ENCODE data around the gene KCNC4. TPM values are rescaled to one million over a fixed set of nuclear protein-coding genes. Genes with fewer than 3 reads are reported as not detected.

Gene KCNC4
- total RNA-seq, 3 donors from 2014 or later = 4.9 to 12.8 (median 8.0) TPM

DNA sequence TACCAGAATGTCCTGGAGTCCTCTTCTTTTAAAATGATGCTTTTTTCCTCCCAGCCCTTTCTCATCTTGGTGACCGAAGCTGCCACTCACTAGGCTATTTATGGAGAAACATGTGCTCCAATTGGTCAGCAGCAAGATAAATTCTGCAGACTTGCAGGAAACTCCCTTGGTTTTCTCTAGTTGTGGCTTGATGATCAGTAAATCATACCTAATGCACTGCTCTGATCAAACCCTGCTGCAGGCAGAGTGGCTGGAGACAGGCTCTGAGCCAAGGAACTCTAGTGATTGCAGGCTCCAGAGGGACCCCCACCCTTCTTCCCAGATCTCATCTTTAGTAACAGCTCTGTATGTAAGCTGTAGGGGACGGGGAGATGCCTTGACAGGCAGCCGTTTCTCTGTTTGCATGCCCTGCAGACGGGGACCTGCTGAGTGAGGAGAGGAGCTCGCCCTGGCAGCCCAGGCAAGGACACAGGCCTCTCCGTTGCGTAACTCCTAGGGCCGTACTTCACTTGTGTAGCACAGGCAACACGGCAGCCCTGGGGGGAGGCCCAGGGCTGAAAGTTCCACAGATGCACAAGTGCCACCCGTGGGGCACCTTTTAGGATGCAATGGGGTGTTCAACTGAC lies 45.3 kb upstream of the KCNC4 start:
- no peaks in the 10 kb centered on the region for H3K4me1 ChIP-seq (ENCODE audit: low read depth)
- H3K9me3 ChIP-seq = no peaks in the 10 kb centered on the region
- no peaks in the 10 kb centered on the region for H3K36me3 ChIP-seq (ENCODE audit: low read depth)
- intact Hi-C loops (cut with DNase I, micrococcal nuclease) = no loop called here
- H3K4me3 ChIP-seq = no peak overlapping the region
- DNase-seq (no peak), ATAC-seq (no peak)
- TF ChIP-seq, protein P1, sequence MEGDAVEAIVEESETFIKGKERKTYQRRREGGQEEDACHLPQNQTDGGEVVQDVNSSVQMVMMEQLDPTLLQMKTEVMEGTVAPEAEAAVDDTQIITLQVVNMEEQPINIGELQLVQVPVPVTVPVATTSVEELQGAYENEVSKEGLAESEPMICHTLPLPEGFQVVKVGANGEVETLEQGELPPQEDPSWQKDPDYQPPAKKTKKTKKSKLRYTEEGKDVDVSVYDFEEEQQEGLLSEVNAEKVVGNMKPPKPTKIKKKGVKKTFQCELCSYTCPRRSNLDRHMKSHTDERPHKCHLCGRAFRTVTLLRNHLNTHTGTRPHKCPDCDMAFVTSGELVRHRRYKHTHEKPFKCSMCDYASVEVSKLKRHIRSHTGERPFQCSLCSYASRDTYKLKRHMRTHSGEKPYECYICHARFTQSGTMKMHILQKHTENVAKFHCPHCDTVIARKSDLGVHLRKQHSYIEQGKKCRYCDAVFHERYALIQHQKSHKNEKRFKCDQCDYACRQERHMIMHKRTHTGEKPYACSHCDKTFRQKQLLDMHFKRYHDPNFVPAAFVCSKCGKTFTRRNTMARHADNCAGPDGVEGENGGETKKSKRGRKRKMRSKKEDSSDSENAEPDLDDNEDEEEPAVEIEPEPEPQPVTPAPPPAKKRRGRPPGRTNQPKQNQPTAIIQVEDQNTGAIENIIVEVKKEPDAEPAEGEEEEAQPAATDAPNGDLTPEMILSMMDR (IDR thresholded peaks at IDR 0.05) = no peak

DNA sequence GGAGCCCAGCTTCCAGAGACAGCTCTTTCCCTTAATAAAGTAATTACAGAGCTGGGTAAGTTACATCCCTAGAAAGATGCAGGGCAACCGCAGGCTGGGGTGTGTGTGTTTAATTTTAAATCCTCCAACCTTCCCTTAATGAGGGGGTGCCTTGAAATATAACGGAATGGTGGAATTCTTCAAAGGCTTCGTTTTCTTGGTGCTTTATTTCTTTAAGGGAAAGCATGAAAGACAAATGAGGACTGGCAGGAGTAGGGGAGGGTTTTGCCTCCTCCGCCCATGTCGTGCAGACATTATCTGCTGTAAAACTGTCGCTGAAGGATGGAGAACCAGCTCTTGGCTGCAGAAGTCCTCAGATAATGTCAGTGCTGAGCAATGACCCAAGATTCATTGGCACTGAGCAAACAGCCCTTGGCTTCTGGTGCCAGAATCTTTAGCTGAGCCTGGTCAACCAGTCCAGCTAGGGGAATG lies 44.3 kb upstream of the KCNC4 start:
- no peak for DNase-seq
- no peaks in the 10 kb centered on the region for H3K4me1 ChIP-seq (ENCODE audit: low read depth)
- no peak overlapping the region for H3K4me3 ChIP-seq
- H3K36me3 ChIP-seq (ENCODE audit: low read depth) = no peaks in the 10 kb centered on the region
- TF ChIP-seq, protein P1 (IDR thresholded peaks at IDR 0.05) = no peak
- no peaks in the 10 kb centered on the region for H3K9me3 ChIP-seq
- intact Hi-C loops (cut with DNase I, micrococcal nuclease) = no loop called here
- ATAC-seq = no peak

DNA sequence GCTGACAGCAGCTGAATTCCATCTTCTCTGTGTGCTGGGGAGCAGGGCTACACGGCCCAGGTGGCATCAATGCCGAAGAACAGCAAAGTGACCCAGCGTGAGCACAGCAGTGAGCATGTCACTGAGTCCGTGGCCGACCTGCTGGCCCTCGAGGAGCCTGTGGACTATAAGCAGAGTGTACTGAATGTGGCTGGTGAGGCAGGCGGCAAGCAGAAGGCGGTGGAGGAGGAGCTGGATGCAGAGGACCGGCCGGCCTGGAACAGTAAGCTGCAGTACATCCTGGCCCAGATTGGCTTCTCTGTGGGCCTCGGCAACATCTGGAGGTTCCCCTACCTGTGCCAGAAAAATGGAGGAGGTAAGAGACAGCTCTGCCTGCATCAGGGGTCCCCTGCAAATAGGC lies 43.3 kb upstream of the KCNC4 start:
- Histone ChIP-seq H3K4me1 (ENCODE audit: low read depth) (no peaks in the 10 kb centered on the region), H3K4me3 (no peak overlapping the region), H3K9me3 (no peaks in the 10 kb centered on the region), H3K36me3 (ENCODE audit: low read depth) (no peaks in the 10 kb centered on the region)
- TF ChIP-seq, protein P1 (IDR thresholded peaks at IDR 0.05) = no peak
- ATAC-seq (no peak), DNase-seq (no peak)
- intact Hi-C loops (cut with DNase I, micrococcal nuclease) = no loop called here

DNA sequence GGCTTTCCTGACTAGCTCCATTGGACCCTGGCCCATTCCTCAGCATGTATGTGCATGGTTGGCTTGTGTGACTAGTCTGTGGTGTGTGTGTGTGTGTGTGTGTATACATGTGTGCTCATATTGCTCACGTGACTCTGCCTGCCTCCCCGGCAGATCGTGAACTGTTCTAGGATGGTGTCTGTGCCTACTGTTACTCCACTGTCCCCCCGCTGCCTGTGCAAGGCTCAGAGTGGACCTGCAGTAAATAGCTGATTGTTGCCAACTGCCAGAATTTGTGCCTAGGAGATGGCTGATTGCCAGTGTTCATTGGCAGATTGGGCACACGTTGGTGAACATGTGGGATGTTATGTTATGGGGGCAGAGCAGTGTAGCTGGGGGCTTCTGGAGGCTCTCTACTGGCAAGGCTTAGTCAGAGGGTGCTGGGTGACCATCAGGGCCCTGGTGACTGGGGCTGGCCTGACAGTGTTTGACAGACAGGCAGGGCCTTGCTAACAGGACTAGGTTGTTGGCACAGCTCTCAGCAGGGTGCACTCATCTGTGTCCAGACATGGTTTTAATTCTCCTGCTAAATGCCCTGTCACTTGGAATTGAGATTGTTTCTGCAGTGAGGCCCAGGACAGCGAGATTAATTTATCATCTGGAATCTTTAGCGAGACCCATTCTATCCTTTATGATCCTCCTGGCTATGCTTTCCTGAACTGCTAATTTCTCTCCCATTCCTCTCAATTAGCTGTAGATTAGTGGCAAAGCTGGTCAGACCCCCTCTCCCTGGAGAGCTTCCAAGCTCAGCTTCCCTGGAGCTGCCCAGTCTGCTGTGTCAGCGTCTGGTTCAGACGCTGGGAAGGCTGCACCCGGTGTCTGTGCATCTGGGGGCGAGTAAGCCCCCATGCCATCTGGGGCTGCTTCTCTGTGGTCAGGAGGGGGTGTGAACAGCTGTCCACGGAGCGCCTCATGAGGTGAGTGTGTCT lies 39.1 kb upstream of the KCNC4 start:
- DNase-seq = no peak
- TF ChIP-seq, protein P1 (IDR thresholded peaks at IDR 0.05) = no peak
- Histone ChIP-seq H3K9me3 (no peaks in the 10 kb centered on the region), H3K36me3 (ENCODE audit: low read depth) (no peaks in the 10 kb centered on the region), H3K4me1 (ENCODE audit: low read depth) (no peaks in the 10 kb centered on the region), H3K4me3 (no peak overlapping the region)
- intact Hi-C loops (cut with DNase I, micrococcal nuclease) = no loop called here
- ATAC-seq = no peak

DNA sequence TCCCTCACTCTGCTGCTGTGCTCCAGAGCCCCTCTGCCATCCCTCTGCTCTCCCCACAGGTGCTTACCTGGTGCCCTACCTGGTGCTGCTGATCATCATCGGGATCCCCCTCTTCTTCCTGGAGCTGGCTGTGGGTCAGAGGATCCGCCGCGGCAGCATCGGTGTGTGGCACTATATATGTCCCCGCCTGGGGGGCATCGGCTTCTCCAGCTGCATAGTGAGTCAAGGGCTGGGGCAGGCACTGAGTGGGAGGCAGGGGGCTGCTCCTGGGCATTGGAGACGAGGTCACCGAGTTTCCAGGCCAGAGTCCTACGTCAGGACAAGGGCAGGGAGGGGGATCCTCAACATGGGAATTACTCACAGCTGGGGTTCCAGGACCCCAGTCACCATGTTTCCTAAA lies 38.1 kb upstream of the KCNC4 start:
- DNase-seq (no peak), ATAC-seq (no peak)
- Histone ChIP-seq H3K36me3 (ENCODE audit: low read depth) (no peaks in the 10 kb centered on the region), H3K4me3 (no peak overlapping the region), H3K9me3 (no peaks in the 10 kb centered on the region), H3K4me1 (ENCODE audit: low read depth) (no peaks in the 10 kb centered on the region)
- intact Hi-C loops (cut with DNase I, micrococcal nuclease) = no loop called here
- TF ChIP-seq, protein P1 (IDR thresholded peaks at IDR 0.05) = no peak

Data from mucosa of descending colon (tissue), 3 donors.